Mucosa of rectum (tissue), 2 donors: ENCODE measurements around the gene PPM1N.

ENCODE experiments used
- H3K27ac ChIP-seq, 2 donors: one replicate each; pipeline ENCODE4 v1.7.0; 2013; ENCODE audit warnings: inconsistent platforms in 2 of 2, low read depth in 2 of 2, low read length in 2 of 2
- H3K27me3 ChIP-seq, 2 donors: one replicate each; pipeline ENCODE4 v1.7.0; 2013; ENCODE audit warnings: low read length in 2 of 2; ENCODE audit not compliant: control insufficient read depth in 2 of 2, insufficient read depth in 2 of 2
- H3K36me3 ChIP-seq, 2 donors: one replicate each; pipeline ENCODE4 v1.7.0; 2013; ENCODE audit warnings: low read length in 2 of 2; ENCODE audit not compliant: control insufficient read depth in 2 of 2, insufficient read depth in 2 of 2
- H3K4me1 ChIP-seq, 2 donors: one replicate each; pipeline ENCODE4 v1.7.0; 2013; ENCODE audit warnings: low read length in 2 of 2, mild to moderate bottlenecking in 1 of 2; ENCODE audit not compliant: control insufficient read depth in 2 of 2, insufficient read depth in 2 of 2
- H3K4me3 ChIP-seq, 2 donors: one replicate each; pipeline ENCODE4 v1.7.0; 2013; ENCODE audit warnings: low read length in 2 of 2
- H3K9ac ChIP-seq, 2 donors: one replicate each; pipeline ENCODE4 v1.7.0; 2013; ENCODE audit warnings: low read length in 2 of 2, low read depth in 1 of 2, mild to moderate bottlenecking in 1 of 2
- H3K9me3 ChIP-seq, 2 donors: one replicate each; pipeline ENCODE4 v1.7.0; 2013; ENCODE audit warnings: low read length in 2 of 2; ENCODE audit not compliant: control insufficient read depth in 2 of 2
- donor health status: healthy.
- donor health status: Normal muscosa, but diverticular disease.

Gene PPM1N

DNA sequence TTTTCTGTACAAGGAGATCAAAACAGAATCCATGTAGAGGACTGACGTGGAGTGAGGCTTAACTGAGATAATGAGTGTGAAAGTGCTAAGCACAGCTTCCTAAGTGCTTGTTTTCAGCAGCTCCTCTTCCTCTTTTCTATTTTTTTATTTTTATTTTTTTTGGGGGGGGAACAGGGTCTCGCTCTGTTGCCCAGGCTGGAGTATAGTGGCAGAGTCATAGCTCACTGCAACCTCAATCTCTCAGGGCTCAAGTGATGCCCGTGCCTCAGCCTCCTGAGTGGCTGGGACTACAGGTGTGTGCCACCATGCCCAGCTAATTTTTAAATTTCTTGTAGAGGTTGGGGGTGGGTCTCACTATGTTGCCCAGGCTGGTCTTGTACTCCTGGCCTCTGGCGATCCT, 36.1 kb upstream of the PPM1N start:
- no peaks in the 10 kb centered on the region for H3K36me3 ChIP-seq

DNA sequence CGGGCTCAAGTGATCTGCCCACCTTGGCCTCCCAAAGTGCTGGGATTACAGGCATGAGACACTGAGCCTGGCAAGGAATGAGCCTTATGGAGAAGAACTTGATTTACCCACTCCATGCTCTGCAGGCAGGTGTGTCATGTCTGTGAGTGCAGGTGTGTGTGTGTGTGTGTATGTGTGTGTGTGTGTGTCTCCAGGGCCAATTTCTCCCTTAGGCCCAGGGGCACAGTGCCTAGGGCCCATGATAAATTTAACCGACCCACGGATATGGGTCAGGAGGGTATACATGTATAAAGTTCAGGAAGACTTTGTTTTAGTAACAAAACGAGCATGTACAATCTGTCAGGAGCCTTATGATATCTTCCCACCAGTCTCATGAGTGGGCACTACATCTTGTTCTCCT, 35.0 kb upstream of the PPM1N start:
- Histone ChIP-seq H3K27ac (no peak overlapping the region), H3K9ac (no peak overlapping the region), H3K27me3 (no peaks in the 10 kb centered on the region)

More for the DNA sequence above, 36.1 kb upstream of the PPM1N start:
- no peaks in the 10 kb centered on the region for H3K27me3 ChIP-seq
- H3K9me3 ChIP-seq, result no peaks in the 10 kb centered on the region
- peaks cover 3% of the 10 kb centered on the region in 2 donors for H3K4me1 ChIP-seq
- no peak overlapping the region for H3K9ac ChIP-seq
- no peak overlapping the region for H3K4me3 ChIP-seq
- H3K27ac ChIP-seq, result no peak overlapping the region

DNA sequence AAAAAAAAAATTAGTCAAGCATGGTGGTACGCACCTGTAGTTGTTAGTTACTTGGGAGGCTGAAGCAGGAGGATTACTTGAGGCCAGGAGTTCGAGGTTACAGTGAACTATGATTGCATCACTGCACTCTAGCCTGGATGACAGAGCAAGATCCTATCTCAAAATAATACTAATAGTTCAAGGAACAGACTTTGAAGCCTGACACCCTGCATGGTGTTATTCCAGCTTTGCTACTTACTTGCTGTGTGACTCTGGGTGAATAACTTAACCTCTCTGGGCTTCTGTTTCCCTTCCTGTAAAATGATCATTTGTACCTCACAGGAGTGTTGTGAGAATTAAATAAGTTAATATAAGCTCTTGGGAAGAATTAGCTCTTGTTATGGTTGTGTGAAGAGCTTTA, 34.0 kb upstream of the PPM1N start:
- no peak overlapping the region for H3K27ac ChIP-seq
- H3K4me3 ChIP-seq, result no peak overlapping the region
- no peak overlapping the region for H3K9ac ChIP-seq
- no peaks in the 10 kb centered on the region for H3K36me3 ChIP-seq
- H3K9me3 ChIP-seq, result no peaks in the 10 kb centered on the region
- no peaks in the 10 kb centered on the region for H3K27me3 ChIP-seq
- peaks cover 12 to 19% of the 10 kb centered on the region in 2 donors for H3K4me1 ChIP-seq

More for the DNA sequence above, 35.0 kb upstream of the PPM1N start:
- H3K9me3 ChIP-seq, result no peaks in the 10 kb centered on the region
- H3K36me3 ChIP-seq, result no peaks in the 10 kb centered on the region
- no peak overlapping the region for H3K4me3 ChIP-seq
- H3K4me1 ChIP-seq, result peaks cover 8 to 11% of the 10 kb centered on the region in 2 donors

DNA sequence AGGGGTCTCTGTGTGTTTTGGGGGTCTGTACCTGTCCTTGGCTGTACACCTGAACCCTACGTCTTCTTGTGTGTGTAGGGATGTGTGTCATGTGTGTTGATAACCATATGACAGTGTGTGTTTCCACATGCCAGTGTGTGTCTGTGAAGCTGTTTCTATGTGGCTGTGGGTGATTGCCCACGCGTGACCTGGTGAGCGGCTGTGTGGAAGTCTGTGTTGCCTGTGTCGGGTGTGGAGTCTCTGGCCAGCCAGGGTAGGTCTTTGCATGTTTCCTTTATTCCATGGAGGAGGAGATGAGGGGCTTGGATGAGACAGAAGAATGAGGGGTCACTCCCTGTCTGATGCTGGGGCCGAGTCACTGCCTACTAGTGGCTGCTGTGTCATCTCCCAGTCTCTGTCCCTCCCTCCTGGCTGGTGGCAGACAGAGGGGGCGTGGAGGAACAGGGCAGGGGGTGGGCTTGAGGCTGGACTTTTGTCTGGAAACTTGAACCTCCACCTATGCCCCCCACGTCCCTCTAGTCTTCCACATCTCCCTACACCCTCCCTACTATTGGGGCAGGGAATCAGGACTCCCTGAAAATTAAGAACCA, 33.3 kb upstream of the PPM1N start:
- H3K9ac ChIP-seq, result no peak overlapping the region
- no peaks in the 10 kb centered on the region for H3K27me3 ChIP-seq
- H3K36me3 ChIP-seq, result no peaks in the 10 kb centered on the region
- H3K4me1 ChIP-seq, result peaks cover 18 to 25% of the 10 kb centered on the region in 2 donors
- H3K27ac ChIP-seq, result no peak overlapping the region
- no peak overlapping the region for H3K4me3 ChIP-seq
- no peaks in the 10 kb centered on the region for H3K9me3 ChIP-seq

- Histone ChIP-seq H3K9ac (peak overlapping the region; percentile 58 to 70), H3K27me3 (peaks cover 0 to 5% of the 10 kb centered on the region in 2 donors), H3K4me3 (peak overlapping the region; percentile 99), H3K9me3 (no peaks in the 10 kb centered on the region), H3K27ac (peak overlapping the region in 1 of 2 donors; percentile 99), H3K4me1 (peaks cover 23 to 31% of the 10 kb centered on the region in 2 donors), H3K36me3 (no peaks in the 10 kb centered on the region)
These were observed 31.2 kb upstream of the PPM1N start for GRCh38 chr19:45467115-45467455.

DNA sequence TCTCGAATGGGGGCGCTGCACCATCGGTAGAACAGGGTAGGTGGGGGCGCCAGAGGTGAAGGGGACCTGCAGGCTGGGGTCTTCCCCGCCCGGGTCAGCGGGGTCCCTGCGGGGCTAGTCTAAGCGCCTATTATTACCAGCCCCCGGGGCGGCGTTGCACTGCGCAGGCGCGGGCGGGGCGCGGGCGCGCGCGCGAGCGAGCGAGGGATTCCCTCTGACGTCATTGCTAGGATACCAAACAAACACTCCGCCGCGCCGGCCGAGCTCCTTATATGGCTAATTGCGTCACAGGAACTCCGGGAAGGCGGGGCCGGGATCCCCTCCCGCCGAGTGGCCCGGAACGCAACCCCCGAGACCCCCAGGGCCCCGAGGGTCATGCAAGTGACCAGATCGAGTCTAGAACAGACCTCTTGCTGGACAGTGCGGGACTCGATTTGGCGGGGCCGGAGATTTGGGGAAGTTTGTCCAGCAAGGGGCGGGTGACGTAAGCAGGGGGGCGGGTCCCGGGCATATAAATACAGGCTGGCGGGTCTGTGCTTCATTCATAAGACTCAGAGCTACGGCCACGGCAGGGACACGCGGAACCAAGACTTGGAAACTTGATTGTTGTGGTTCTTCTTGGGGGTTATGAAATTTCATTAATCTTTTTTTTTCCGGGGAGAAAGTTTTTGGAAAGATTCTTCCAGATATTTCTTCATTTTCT, 30.6 kb upstream of the PPM1N start, which contains the start of gene FOSB:
Gene FOSB (plus strand): TSS at position 541 of the 703 bp plus-strand sequence. CDS start 591 bp downstream, outside the sequence.
- peak within 1 kb of the TSS; percentile 95 to 99 for H3K27ac ChIP-seq
- no peaks in the 10 kb centered on the region for H3K9me3 ChIP-seq
- H3K9ac ChIP-seq, result peak within 1 kb of the TSS; percentile 84 to 99
- peaks cover 26 to 31% of the 10 kb centered on the region in 2 donors for H3K4me1 ChIP-seq
- no peaks in the 10 kb centered on the region for H3K36me3 ChIP-seq
- H3K27me3 ChIP-seq, result peaks cover 0 to 8% of the 10 kb centered on the region in 2 donors
- H3K4me3 ChIP-seq, result peak within 1 kb of the TSS; percentile 99

GRCh38 chr19:45468159-45468651, 30.0 kb upstream of the PPM1N start:
- peak overlapping the region; percentile 99 for H3K4me3 ChIP-seq
- H3K9me3 ChIP-seq, result no peaks in the 10 kb centered on the region
- peak overlapping the region; percentile 95 to 99 for H3K27ac ChIP-seq
- H3K27me3 ChIP-seq, result peaks cover 3 to 12% of the 10 kb centered on the region in 2 donors
- peaks cover 28 to 31% of the 10 kb centered on the region in 2 donors for H3K4me1 ChIP-seq
- peak overlapping the region; percentile 84 to 99 for H3K9ac ChIP-seq
- no peaks in the 10 kb centered on the region for H3K36me3 ChIP-seq

GRCh38 chr19:45468803-45469131, 29.5 kb upstream of the PPM1N start:
- H3K9me3 ChIP-seq, result no peaks in the 10 kb centered on the region
- peaks cover 4 to 14% of the 10 kb centered on the region in 2 donors for H3K27me3 ChIP-seq
- peaks cover 28 to 31% of the 10 kb centered on the region in 2 donors for H3K4me1 ChIP-seq
- peak overlapping the region; percentile 84 to 99 for H3K9ac ChIP-seq
- H3K36me3 ChIP-seq, result no peaks in the 10 kb centered on the region
- peak overlapping the region; percentile 99 for H3K4me3 ChIP-seq
- peak overlapping the region; percentile 95 to 99 for H3K27ac ChIP-seq

GRCh38 chr19:45469132-45469944, 28.9 kb upstream of the PPM1N start:
- Histone ChIP-seq H3K27me3 (peaks cover 6 to 14% of the 10 kb centered on the region in 2 donors), H3K9ac (peak overlapping the region; percentile 84 to 99), H3K36me3 (no peaks in the 10 kb centered on the region), H3K4me3 (peak overlapping the region; percentile 99), H3K9me3 (no peaks in the 10 kb centered on the region), H3K27ac (peak overlapping the region; percentile 95 to 99), H3K4me1 (peaks cover 28 to 31% of the 10 kb centered on the region in 2 donors)
